Sigmoid colon (tissue), 4 donors: ENCODE data around the gene PCK1.

Experiments
- EP300 ChIP-seq, 4 donors: sonication (generic); formaldehyde crosslinking; IDR thresholded peaks; one replicate each; pipeline ENCODE4 v1.6.1; 2017; ENCODE audit warnings: antibody characterized with exemption in 4 of 4
- POLR2A ChIP-seq, 2 donors: fragments of 450-650 bp; IDR thresholded peaks; one replicate each; pipeline ENCODE4 v1.6.1; 2016; ENCODE audit warnings: antibody characterized with exemption in 2 of 2, mild to moderate bottlenecking in 2 of 2, moderate library complexity in 2 of 2
- POLR2AphosphoS5 ChIP-seq, 4 donors: sonication (generic); formaldehyde crosslinking; IDR thresholded peaks; one replicate each; pipeline ENCODE4 v1.6.1; 2017; ENCODE audit warnings: antibody characterized with exemption in 4 of 4
- TF ChIP-seq, protein P1 (sequence below), 4 experiments: fragments of 450-650 bp in 3 of 4; fragments of 200-600 bp in 1 of 4; IDR thresholded peaks; one replicate each; pipeline ENCODE4 v1.5.1; 2016 to 2019; ENCODE audit warnings: antibody characterized with exemption in 4 of 4, mild to moderate bottlenecking in 3 of 4, moderate library complexity in 2 of 4

DNA sequence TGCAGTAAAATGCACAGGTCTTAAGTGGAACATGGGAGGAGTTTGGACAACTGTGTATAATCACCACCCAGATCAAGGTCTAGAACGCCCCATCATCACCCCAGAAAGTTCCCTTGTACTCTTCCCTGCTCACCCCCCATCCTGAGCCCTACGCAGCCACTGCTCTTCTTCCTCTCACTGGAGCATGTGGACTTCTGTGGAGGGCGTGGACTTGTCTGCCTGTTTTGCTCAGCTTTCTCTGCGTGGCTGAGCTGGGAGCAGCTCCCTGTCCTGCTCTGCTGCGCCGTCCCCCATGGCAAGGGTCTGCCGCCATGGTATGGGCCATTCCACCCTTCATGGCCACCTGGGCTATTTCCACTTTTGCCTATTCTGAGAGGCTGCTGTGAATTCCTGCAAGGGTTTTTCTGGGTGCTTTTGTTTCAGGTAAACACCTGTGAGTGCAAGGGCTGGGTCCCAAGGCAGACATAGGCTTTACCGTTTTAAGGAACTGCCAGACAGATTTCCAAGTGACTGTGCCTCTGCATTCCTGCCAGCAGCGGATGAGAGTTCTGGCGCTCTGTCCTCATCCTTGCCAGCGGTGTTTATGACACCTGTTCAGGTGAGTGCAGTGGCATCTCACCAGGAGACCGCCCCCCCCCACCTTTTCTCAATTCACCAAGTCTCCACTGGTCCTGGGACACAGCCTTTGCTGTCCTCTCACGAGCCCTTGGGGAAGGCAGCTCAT, 19.7 kb downstream of the PCK1 start:
- TF ChIP-seq, protein P1, sequence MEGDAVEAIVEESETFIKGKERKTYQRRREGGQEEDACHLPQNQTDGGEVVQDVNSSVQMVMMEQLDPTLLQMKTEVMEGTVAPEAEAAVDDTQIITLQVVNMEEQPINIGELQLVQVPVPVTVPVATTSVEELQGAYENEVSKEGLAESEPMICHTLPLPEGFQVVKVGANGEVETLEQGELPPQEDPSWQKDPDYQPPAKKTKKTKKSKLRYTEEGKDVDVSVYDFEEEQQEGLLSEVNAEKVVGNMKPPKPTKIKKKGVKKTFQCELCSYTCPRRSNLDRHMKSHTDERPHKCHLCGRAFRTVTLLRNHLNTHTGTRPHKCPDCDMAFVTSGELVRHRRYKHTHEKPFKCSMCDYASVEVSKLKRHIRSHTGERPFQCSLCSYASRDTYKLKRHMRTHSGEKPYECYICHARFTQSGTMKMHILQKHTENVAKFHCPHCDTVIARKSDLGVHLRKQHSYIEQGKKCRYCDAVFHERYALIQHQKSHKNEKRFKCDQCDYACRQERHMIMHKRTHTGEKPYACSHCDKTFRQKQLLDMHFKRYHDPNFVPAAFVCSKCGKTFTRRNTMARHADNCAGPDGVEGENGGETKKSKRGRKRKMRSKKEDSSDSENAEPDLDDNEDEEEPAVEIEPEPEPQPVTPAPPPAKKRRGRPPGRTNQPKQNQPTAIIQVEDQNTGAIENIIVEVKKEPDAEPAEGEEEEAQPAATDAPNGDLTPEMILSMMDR (IDR thresholded peaks at IDR 0.05): no peak
- no peak for TF ChIP-seq EP300 (IDR thresholded peaks at IDR 0.05)
- TF ChIP-seq POLR2AphosphoS5 (IDR thresholded peaks at IDR 0.05): no peak
- TF ChIP-seq POLR2A (IDR thresholded peaks at IDR 0.05): no peak
